CD4-positive, alpha-beta T cell (primary cell): Measurements from ENCODE around the gene SPECC1L. TPM values are rescaled to one million over a fixed set of nuclear protein-coding genes. Genes with fewer than 3 reads are reported as not detected.
A peak's percentile ranks its signal among the peaks of the same experiment; 100 is the strongest.
"Not testable (repeated sequence)": the region's sequence is repeated elsewhere in the genome, so short reads cannot be mapped to it uniquely, and the experiment has no call there.

ENCODE experiments used
- ATAC-seq: fragments of 200-7000 bp; cut with Tn5 transposase; one replicate; pipeline ENCODE4 v1.10.0; 2022; ENCODE audit warnings: mild to moderate bottlenecking; ENCODE audit not compliant: poor library complexity
- CTCF ChIA-PET: fragments of 350-600 bp; sonication (Branson Sonifier 250); formaldehyde crosslinking; loops from one replicate; lab custom pipeline; 2021; ENCODE audit warnings: antibody characterized with exemption, inconsistent platforms; lab: Charles Lee
- POLR2A ChIA-PET: fragments of 350-600 bp; sonication (Branson Sonifier 250); formaldehyde crosslinking; loops from one replicate; lab custom pipeline; 2021; ENCODE audit warnings: antibody characterized with exemption, inconsistent platforms; lab: Charles Lee
- DNase-seq, 14 experiments: peaks; one replicate each; pipeline ENCODE4 v3.0.0-alpha.2; 2013 to 2020; ENCODE audit warnings: mixed read lengths in 2 of 14
- H3K27ac ChIP-seq, 2 donors: one replicate each; pipeline versions ENCODE4 v1.5.1 to v1.7.0; 2013; ENCODE audit warnings: low read length in 2 of 2, low read depth in 1 of 2, mild to moderate bottlenecking in 1 of 2
- H3K27me3 ChIP-seq, 2 experiments: 1 replicate in 1 of 2; 2 replicates in 1 of 2; pipeline versions ENCODE4 v1.6.1 to v1.7.0; 2013; ENCODE audit warnings: low read length in 2 of 2, control low read depth in 1 of 2, mild to moderate bottlenecking in 1 of 2, moderate library complexity in 1 of 2; ENCODE audit not compliant: insufficient read depth in 2 of 2, control insufficient read depth in 1 of 2
- H3K36me3 ChIP-seq: one replicate; pipeline ENCODE4 v1.6.1; 2013; ENCODE audit warnings: low read length, control low read depth; ENCODE audit not compliant: insufficient read depth
- H3K4me1 ChIP-seq: one replicate; pipeline ENCODE4 v1.6.1; 2013; ENCODE audit warnings: low read length, control low read depth; ENCODE audit not compliant: insufficient read depth
- H3K4me3 ChIP-seq: one replicate; pipeline ENCODE4 v1.5.1; 2013; ENCODE audit warnings: mild to moderate bottlenecking, low read length, moderate library complexity
- H3K9me3 ChIP-seq, 2 experiments: 1 replicate in 1 of 2; 2 replicates in 1 of 2; pipeline versions ENCODE4 v1.6.1 to v1.7.0; 2013; ENCODE audit warnings: low read length in 2 of 2, mild to moderate bottlenecking in 2 of 2, control low read depth in 1 of 2, moderate library complexity in 1 of 2; ENCODE audit not compliant: control insufficient read depth in 1 of 2, insufficient read depth in 1 of 2
- H3K27ac Mint-ChIP-seq: one replicate; pipeline ENCODE4 v1.8.0; 2020; ENCODE audit warnings: mixed read lengths
- H3K27me3 Mint-ChIP-seq: one replicate; pipeline ENCODE4 v1.8.0; 2021; ENCODE audit warnings: mixed read lengths
- H3K36me3 Mint-ChIP-seq: one replicate; pipeline ENCODE4 v1.8.0; 2021; ENCODE audit warnings: low read depth, mixed read lengths
- H3K4me1 Mint-ChIP-seq: one replicate; pipeline ENCODE4 v1.8.0; 2021; ENCODE audit warnings: low read depth, mixed read lengths
- H3K4me3 Mint-ChIP-seq: one replicate; pipeline ENCODE4 v1.8.0; 2020; ENCODE audit warnings: mild to moderate bottlenecking, mixed read lengths
- H3K9me3 Mint-ChIP-seq: one replicate; pipeline ENCODE4 v1.8.0; 2020; ENCODE audit warnings: mixed read lengths
- CTCF ChIP-seq: fragments of 200-600 bp; IDR thresholded peaks from one replicate; pipeline ENCODE4 v1.8.0; 2022; ENCODE audit warnings: antibody characterized with exemption, mild to moderate bottlenecking
- intact Hi-C, 2 experiments: fragments of 100-400 bp; cut with DNase I in 1 of 2; cut with micrococcal nuclease in 1 of 2; formaldehyde crosslinking; loops; one replicate each; pipeline versions ENCODE4 v1.15.1 to v1.9.0; 2023 to 2025; cut with DNase I, micrococcal nuclease
- total RNA-seq, 174 experiments: library from RNA in 2 of 174; stranded (reverse) in 2 of 174; gene quantifications; one replicate each; pipeline ENCODE4 v1.2.3 and lab custom pipeline; 2021 to 2026

Gene SPECC1L
- total RNA-seq, 2 experiments from 2014 or later, result 27.5 to 31.8 TPM

GRCh38 chr22:24291515-24292201 lies 21.0 kb downstream of the SPECC1L start:
- DNase-seq, result no peak

GRCh38 chr22:24292202-24292830 lies 21.7 kb downstream of the SPECC1L start:
- H3K27me3 Mint-ChIP-seq, ATAC-seq, H3K9me3 Mint-ChIP-seq, H3K4me3 Mint-ChIP-seq, H3K4me1 ChIP-seq, H3K4me3 ChIP-seq, H3K27ac ChIP-seq, H3K36me3 Mint-ChIP-seq, CTCF ChIA-PET, H3K27me3 ChIP-seq, H3K9me3 ChIP-seq, intact Hi-C loops, DNase-seq, H3K36me3 ChIP-seq, H3K27ac Mint-ChIP-seq, POLR2A ChIA-PET: not testable (repeated sequence)
- peaks cover 33% of the 10 kb centered on the region for H3K4me1 Mint-ChIP-seq

More at GRCh38 chr22:24291515-24292201, 21.0 kb downstream of the SPECC1L start:
- Histone ChIP-seq H3K9me3 (no peaks in the 10 kb centered on the region), H3K4me3 (no peak overlapping the region), H3K4me1 (no peaks in the 10 kb centered on the region), H3K27ac (no peak overlapping the region), H3K36me3 (no peaks in the 10 kb centered on the region), H3K27me3 (no peaks in the 10 kb centered on the region)
- no peak overlapping the region for H3K27ac Mint-ChIP-seq
- TF ChIP-seq CTCF, result no peak
- peaks cover 7% of the 10 kb centered on the region for H3K36me3 Mint-ChIP-seq
- H3K27me3 Mint-ChIP-seq, result no peaks in the 10 kb centered on the region
- intact Hi-C loops, result no loop called here
- POLR2A ChIA-PET, result no interaction called here
- H3K4me1 Mint-ChIP-seq, result peaks cover 38% of the 10 kb centered on the region
- CTCF ChIA-PET, result no interaction called here
- ATAC-seq, result no peak
- H3K4me3 Mint-ChIP-seq, result no peak overlapping the region
- H3K9me3 Mint-ChIP-seq, result no peaks in the 10 kb centered on the region

GRCh38 chr22:24294913-24295312 lies 24.3 kb downstream of the SPECC1L start:
- H3K27me3 Mint-ChIP-seq, CTCF ChIA-PET: not testable (repeated sequence)

GRCh38 chr22:24298497-24299155 lies 28.0 kb downstream of the SPECC1L start:
- H3K9me3 ChIP-seq, DNase-seq, H3K36me3 ChIP-seq, H3K4me3 Mint-ChIP-seq, intact Hi-C loops, POLR2A ChIA-PET, CTCF ChIA-PET, H3K4me3 ChIP-seq, ATAC-seq, H3K27me3 Mint-ChIP-seq, H3K27ac ChIP-seq, H3K27ac Mint-ChIP-seq, H3K27me3 ChIP-seq, H3K9me3 Mint-ChIP-seq: not testable (repeated sequence)
- H3K4me1 Mint-ChIP-seq, result peaks cover 58% of the 10 kb centered on the region
- H3K36me3 Mint-ChIP-seq, result peaks cover 23% of the 10 kb centered on the region
- peaks cover 14% of the 10 kb centered on the region for H3K4me1 ChIP-seq

More at GRCh38 chr22:24294913-24295312, 24.3 kb downstream of the SPECC1L start:
- DNase-seq, ATAC-seq, H3K36me3 ChIP-seq, H3K36me3 Mint-ChIP-seq, H3K9me3 ChIP-seq, H3K27ac ChIP-seq, H3K9me3 Mint-ChIP-seq, intact Hi-C loops, H3K4me1 ChIP-seq, H3K4me3 ChIP-seq, H3K4me3 Mint-ChIP-seq, H3K27me3 ChIP-seq, H3K27ac Mint-ChIP-seq, POLR2A ChIA-PET: not testable (repeated sequence)
- peaks cover 39% of the 10 kb centered on the region for H3K4me1 Mint-ChIP-seq

GRCh38 chr22:24300522-24300921 lies 29.9 kb downstream of the SPECC1L start:
- H3K27me3 Mint-ChIP-seq, H3K9me3 Mint-ChIP-seq, H3K4me3 ChIP-seq, H3K27ac ChIP-seq, POLR2A ChIA-PET, H3K27me3 ChIP-seq, intact Hi-C loops, H3K9me3 ChIP-seq, ATAC-seq: not testable (repeated sequence)
- Mint-ChIP-seq H3K36me3 (peaks cover 37% of the 10 kb centered on the region), H3K4me1 (peaks cover 77% of the 10 kb centered on the region), H3K4me3 (peak overlapping the region; percentile 14), H3K27ac (peak overlapping the region; percentile 45)
- Histone ChIP-seq H3K36me3 (peaks cover 15% of the 10 kb centered on the region), H3K4me1 (peaks cover 23% of the 10 kb centered on the region)
- peak in 1 of 14 experiments; percentile 37 for DNase-seq
- CTCF ChIA-PET, result interaction anchor here (1.5 kb wide), 1 partner anchor 29 kb away, joined by 3 read pairs; no protein-coding TSS in a partner anchor
